Activated T-cell treated with anti-CD3 and anti-CD28 coated beads, Interleukin-2, amount 50 U/mL, for 48 hours (primary cell): ENCODE measurements around the gene CGAS.
"Not testable (repeated sequence)": the region's sequence is repeated elsewhere in the genome, so short reads cannot be mapped to it uniquely, and the experiment has no call there.

Source experiments
- DNase-seq, 2 experiments: peaks; one replicate each; pipeline ENCODE4 v3.0.0-alpha.2; 2020

CGAS gene

GRCh38 chr6:73394577-73395354 lies 57.3 kb downstream of the CGAS start, which contains the start of gene DDX43:
Gene DDX43, plus strand, starts transcription at chr6:73394828. Its CDS starts 78 bp downstream, at chr6:73394906.
- peak in 1 of 2 experiments; percentile 19 for DNase-seq

- no peak for DNase-seq
Measured at GRCh38 chr6:73393278-73393677, 58.8 kb downstream of the CGAS start.

- not testable (repeated sequence) for DNase-seq
Measured at GRCh38 chr6:73392188-73392587, 59.9 kb downstream of the CGAS start.

GRCh38 chr6:73391675-73392074 lies 60.4 kb downstream of the CGAS start:
- no peak for DNase-seq

- DNase-seq: no peak
Measured at GRCh38 chr6:73389854-73390253, 62.2 kb downstream of the CGAS start.

GRCh38 chr6:73388800-73389512 lies 63.1 kb downstream of the CGAS start:
- peak; percentile 59 to 69 for DNase-seq

GRCh38 chr6:73388433-73388799 lies 63.7 kb downstream of the CGAS start:
- DNase-seq: no peak

- no peak for DNase-seq
Measured at GRCh38 chr6:73382462-73383113, 69.5 kb downstream of the CGAS start.

GRCh38 chr6:73381531-73381930 lies 70.6 kb downstream of the CGAS start:
- DNase-seq: not testable (repeated sequence)

GRCh38 chr6:73377225-73377624 lies 74.9 kb downstream of the CGAS start:
- DNase-seq: no peak

GRCh38 chr6:73375216-73375615 lies 76.9 kb downstream of the CGAS start:
- DNase-seq: no peak
